HS-5 (cell line): ENCODE measurements around the gene NTSR1.

Experiments
- DNase-seq: peaks from one replicate; pipeline ENCODE4 v3.0.0-alpha.2; 2012; ENCODE audit warnings: low read depth

NTSR1 gene

GRCh38 chr20:62758226-62758912 lies 49.7 kb downstream of the NTSR1 start:
- no peak for DNase-seq

GRCh38 chr20:62759981-62760431 lies 51.4 kb downstream of the NTSR1 start:
- no peak for DNase-seq

- no peak for DNase-seq
These were observed 51.8 kb downstream of the NTSR1 start for GRCh38 chr20:62760471-62760855.

- no peak for DNase-seq
These were observed 52.5 kb downstream of the NTSR1 start for GRCh38 chr20:62760856-62761758.

- DNase-seq: no peak
These were observed 53.1 kb downstream of the NTSR1 start for GRCh38 chr20:62761759-62762131.

- DNase-seq: no peak
These were observed 53.7 kb downstream of the NTSR1 start for GRCh38 chr20:62762376-62762775.

- no peak for DNase-seq
These were observed 54.2 kb downstream of the NTSR1 start for GRCh38 chr20:62762801-62763368.

- no peak for DNase-seq
These were observed 54.8 kb downstream of the NTSR1 start for GRCh38 chr20:62763404-62763803.

GRCh38 chr20:62764156-62764935 lies 55.7 kb downstream of the NTSR1 start:
- DNase-seq: no peak

- DNase-seq: no peak
These were observed 56.4 kb downstream of the NTSR1 start for GRCh38 chr20:62765021-62765420.

- no peak for DNase-seq
These were observed 56.9 kb downstream of the NTSR1 start for GRCh38 chr20:62765432-62766070.

GRCh38 chr20:62766071-62766450 lies 57.4 kb downstream of the NTSR1 start:
- DNase-seq: no peak

- no peak for DNase-seq
These were observed 58.1 kb downstream of the NTSR1 start for GRCh38 chr20:62766716-62767115.

- no peak for DNase-seq
These were observed 59.6 kb downstream of the NTSR1 start for GRCh38 chr20:62768234-62768546.

- no peak for DNase-seq
These were observed 60.1 kb downstream of the NTSR1 start for GRCh38 chr20:62768551-62769287.

GRCh38 chr20:62769346-62770071 lies 60.9 kb downstream of the NTSR1 start:
- DNase-seq: no peak

- no peak for DNase-seq
These were observed 61.7 kb downstream of the NTSR1 start for GRCh38 chr20:62770111-62770910.

- no peak for DNase-seq
These were observed 62.3 kb downstream of the NTSR1 start for GRCh38 chr20:62770916-62771315.

GRCh38 chr20:62771396-62772102 lies 62.9 kb downstream of the NTSR1 start:
- DNase-seq: no peak
